ENCODE data around the gene DIS3L. TPM values are rescaled to one million over a fixed set of nuclear protein-coding genes. Genes with fewer than 3 reads are reported as not detected.

The DIS3L gene
- total RNA-seq, 1 donor from 2014 or later = 8.1 TPM

- H3K9me3 Mint-ChIP-seq (ENCODE audit: unreplicated experiment) = no peaks in the 10 kb centered on the region
- peak overlapping the region; percentile 62 for H3K27ac Mint-ChIP-seq (ENCODE audit: unreplicated experiment)
- H3K27ac ChIP-seq (ENCODE audit: low read depth, low read length) = peak overlapping the region; percentile 31
These were observed 573 bp upstream of the DIS3L start for GRCh38 chr15:66292571-66293418.

GRCh38 chr15:66294157-66294931, 976 bp downstream of the DIS3L start:
- Mint-ChIP-seq H3K27me3 (ENCODE audit: low read depth, unreplicated experiment) (no peaks in the 10 kb centered on the region), H3K36me3 (ENCODE audit: low read depth, unreplicated experiment) (no peaks in the 10 kb centered on the region)
- TF ChIP-seq CTCF (IDR thresholded peaks at IDR 0.05; ENCODE audit: insufficient read depth, low read depth, low read length) (no peak), EZH2 (IDR thresholded peaks at IDR 0.05; ENCODE audit: insufficient read depth, low read length) (no peak)

More at GRCh38 chr15:66292571-66293418, 573 bp upstream of the DIS3L start:
- Histone ChIP-seq H3K27me3 (ENCODE audit: insufficient read depth, low read length) (no peaks in the 10 kb centered on the region), H3K4me3 (ENCODE audit: insufficient read depth, low read depth, low read length) (peak overlapping the region; percentile 65), H3K9ac (ENCODE audit: low read length) (peak overlapping the region; percentile 77), H3K79me2 (ENCODE audit: insufficient read depth, low read length) (no peaks in the 10 kb centered on the region), H3K9me3 (ENCODE audit: insufficient read depth, low read depth, low read length) (no peaks in the 10 kb centered on the region), H3K4me1 (ENCODE audit: insufficient read depth, low read length) (peaks cover 17% of the 10 kb centered on the region), H4K20me1 (ENCODE audit: insufficient read depth, low read length) (no peaks in the 10 kb centered on the region), H3K36me3 (ENCODE audit: insufficient read depth, low read length) (no peaks in the 10 kb centered on the region), H3K4me2 (ENCODE audit: low read length) (peak overlapping the region; percentile 83), H2AFZ (ENCODE audit: low read depth, low read length) (peak overlapping the region; percentile 86)
- H3K27me3 Mint-ChIP-seq (ENCODE audit: low read depth, unreplicated experiment) = no peaks in the 10 kb centered on the region
- no peak for TF ChIP-seq EZH2 (IDR thresholded peaks at IDR 0.05; ENCODE audit: insufficient read depth, low read length)
- no peak for TF ChIP-seq CTCF (IDR thresholded peaks at IDR 0.05; ENCODE audit: insufficient read depth, low read depth, low read length)
- H3K4me3 Mint-ChIP-seq (ENCODE audit: unreplicated experiment) = peak overlapping the region; percentile 77
- peaks cover 15% of the 10 kb centered on the region for H3K4me1 Mint-ChIP-seq (ENCODE audit: low read depth, unreplicated experiment)
- H3K36me3 Mint-ChIP-seq (ENCODE audit: low read depth, unreplicated experiment) = no peaks in the 10 kb centered on the region
- no peak for FAIRE-seq
- no peak for DNase-seq (ENCODE audit: low read depth)

More at GRCh38 chr15:66294157-66294931, 976 bp downstream of the DIS3L start:
- Histone ChIP-seq H3K9ac (ENCODE audit: low read length) (peak overlapping the region; percentile 77), H2AFZ (ENCODE audit: low read depth, low read length) (peak overlapping the region; percentile 85), H3K4me1 (ENCODE audit: insufficient read depth, low read length) (peaks cover 21% of the 10 kb centered on the region), H3K27me3 (ENCODE audit: insufficient read depth, low read length) (no peaks in the 10 kb centered on the region), H3K27ac (ENCODE audit: low read depth, low read length) (peak overlapping the region; percentile 63), H4K20me1 (ENCODE audit: insufficient read depth, low read length) (no peaks in the 10 kb centered on the region), H3K36me3 (ENCODE audit: insufficient read depth, low read length) (no peaks in the 10 kb centered on the region), H3K4me3 (ENCODE audit: insufficient read depth, low read depth, low read length) (peak overlapping the region; percentile 65), H3K4me2 (ENCODE audit: low read length) (peak overlapping the region; percentile 83), H3K79me2 (ENCODE audit: insufficient read depth, low read length) (no peaks in the 10 kb centered on the region), H3K9me3 (ENCODE audit: insufficient read depth, low read depth, low read length) (no peaks in the 10 kb centered on the region)
- FAIRE-seq (peak; percentile 5), DNase-seq (ENCODE audit: low read depth) (peak; percentile 75)
- Mint-ChIP-seq H3K4me1 (ENCODE audit: low read depth, unreplicated experiment) (peaks cover 18% of the 10 kb centered on the region), H3K27ac (ENCODE audit: unreplicated experiment) (peak overlapping the region; percentile 88), H3K4me3 (ENCODE audit: unreplicated experiment) (peak overlapping the region; percentile 87), H3K9me3 (ENCODE audit: unreplicated experiment) (no peaks in the 10 kb centered on the region)

Measured in astrocyte (in vitro differentiated cells and primary cell).